Left lung (tissue), 10 donors: ENCODE measurements around the gene NDUFS8. TPM values are rescaled to one million over a fixed set of nuclear protein-coding genes. Genes with fewer than 3 reads are reported as not detected.
"Not testable (repeated sequence)": the region's sequence is repeated elsewhere in the genome, so short reads cannot be mapped to it uniquely, and the experiment has no call there.

Experiments used
- ATAC-seq: fragments of 200-7000 bp; cut with Tn5 transposase; one replicate; pipeline ENCODE4 v1.9.1; 2020; ENCODE audit warnings: moderate library complexity
- DNase-seq, 4 donors: peaks; one replicate each; pipeline ENCODE4 v3.0.0-alpha.2; 2013 to 2020
- H3K27ac ChIP-seq, 2 donors: fragments of 200-600 bp; sonication (generic) in 1 of 2; one replicate each; pipeline versions ENCODE4 v1.5.0 to v1.8.0; 2020 to 2021
- H3K27me3 ChIP-seq, 2 donors: fragments of 200-600 bp; sonication (generic) in 1 of 2; one replicate each; pipeline versions ENCODE4 v1.5.0 to v1.8.0; 2020 to 2021
- H3K36me3 ChIP-seq, 2 donors: fragments of 200-600 bp; sonication (generic) in 1 of 2; one replicate each; pipeline versions ENCODE4 v1.5.0 to v1.8.0; 2020 to 2021
- H3K4me1 ChIP-seq, 2 donors: fragments of 200-600 bp; one replicate each; pipeline ENCODE4 v1.8.0; 2021
- H3K4me3 ChIP-seq, 2 donors: fragments of 200-600 bp; sonication (generic) in 1 of 2; one replicate each; pipeline versions ENCODE4 v1.5.0 to v1.8.0; 2020 to 2021; ENCODE audit warnings: mild to moderate bottlenecking in 1 of 2
- H3K9me3 ChIP-seq, 2 donors: fragments of 200-600 bp; sonication (generic) in 1 of 2; one replicate each; pipeline versions ENCODE4 v1.5.0 to v1.8.0; 2020 to 2021
- intact Hi-C, 2 donors: fragments of 100-400 bp; cut with DNase I; formaldehyde crosslinking; loops; one replicate each; pipeline versions ENCODE4 v1.11.2 to v1.14.2; 2022
- polyA plus RNA-seq, 6 donors: library from polyadenylated mRNA; unstranded; fragments of 120-200 nt; gene quantifications; one replicate each; pipeline ENCODE4 v1.2.1, GENCODE V29; 2013; ENCODE audit not compliant: insufficient read length in 6 of 6
- total RNA-seq, 2 donors: library from RNA; stranded (reverse); fragmentation: NEBNext Ultra II Directional; extraction: Animal tissue kit (Norgen Biotek cat#: 25700); gene quantifications; one replicate each; pipeline ENCODE4 v1.2.1, GENCODE V29; 2021
- TF ChIP-seq, protein P1 (sequence below), 2 donors: fragments of 200-600 bp; sonication (generic) in 1 of 2; IDR thresholded peaks; one replicate each; pipeline versions ENCODE4 v1.5.0 to v1.8.0; 2021; ENCODE audit warnings: antibody characterized with exemption in 2 of 2
- donor health status: DM: no; HTN: yes; CAD: no.
- donor health status: DM: no; HTN: no; CAD: no.

Gene NDUFS8
- total and polyA plus RNA-seq, 8 donors: 44.8 to 151 (median 57.5) TPM

DNA sequence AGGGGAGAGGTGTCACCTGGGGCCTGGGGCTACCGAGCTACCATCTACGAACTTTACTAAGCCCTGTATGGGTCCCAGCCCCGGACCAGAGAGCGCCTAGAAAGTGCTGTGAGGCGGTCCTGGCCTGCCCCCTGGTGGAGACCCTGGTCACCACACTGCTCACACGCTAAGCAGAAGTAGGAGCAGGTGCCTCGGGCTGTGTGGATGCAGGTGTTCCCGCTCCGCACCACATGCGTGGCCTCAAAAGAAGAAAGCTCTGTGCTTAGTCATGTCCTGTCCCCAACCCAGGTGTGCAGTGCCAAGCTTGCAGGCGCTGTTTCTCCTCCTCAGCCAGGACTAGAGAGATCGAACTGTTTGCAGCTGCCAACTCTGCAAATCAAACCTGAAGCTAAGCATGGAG, 36.7 kb upstream of the NDUFS8 start:
- TF ChIP-seq, protein P1, sequence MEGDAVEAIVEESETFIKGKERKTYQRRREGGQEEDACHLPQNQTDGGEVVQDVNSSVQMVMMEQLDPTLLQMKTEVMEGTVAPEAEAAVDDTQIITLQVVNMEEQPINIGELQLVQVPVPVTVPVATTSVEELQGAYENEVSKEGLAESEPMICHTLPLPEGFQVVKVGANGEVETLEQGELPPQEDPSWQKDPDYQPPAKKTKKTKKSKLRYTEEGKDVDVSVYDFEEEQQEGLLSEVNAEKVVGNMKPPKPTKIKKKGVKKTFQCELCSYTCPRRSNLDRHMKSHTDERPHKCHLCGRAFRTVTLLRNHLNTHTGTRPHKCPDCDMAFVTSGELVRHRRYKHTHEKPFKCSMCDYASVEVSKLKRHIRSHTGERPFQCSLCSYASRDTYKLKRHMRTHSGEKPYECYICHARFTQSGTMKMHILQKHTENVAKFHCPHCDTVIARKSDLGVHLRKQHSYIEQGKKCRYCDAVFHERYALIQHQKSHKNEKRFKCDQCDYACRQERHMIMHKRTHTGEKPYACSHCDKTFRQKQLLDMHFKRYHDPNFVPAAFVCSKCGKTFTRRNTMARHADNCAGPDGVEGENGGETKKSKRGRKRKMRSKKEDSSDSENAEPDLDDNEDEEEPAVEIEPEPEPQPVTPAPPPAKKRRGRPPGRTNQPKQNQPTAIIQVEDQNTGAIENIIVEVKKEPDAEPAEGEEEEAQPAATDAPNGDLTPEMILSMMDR (IDR thresholded peaks at IDR 0.05): peak; percentile 48 to 75
- not testable (repeated sequence) for ATAC-seq
- peaks cover 0 to 60% of the 10 kb centered on the region in 2 donors for H3K36me3 ChIP-seq

GRCh38 chr11:67994387-67994786, 36.1 kb upstream of the NDUFS8 start:
- Histone ChIP-seq H3K36me3 (peaks cover 0 to 66% of the 10 kb centered on the region in 2 donors), H3K4me1 (peaks cover 5 to 38% of the 10 kb centered on the region in 2 donors), H3K27me3 (peaks cover 0 to 13% of the 10 kb centered on the region in 2 donors)
- ATAC-seq, DNase-seq, intact Hi-C loops, H3K9me3 ChIP-seq, H3K4me3 ChIP-seq, H3K27ac ChIP-seq: not testable (repeated sequence)

More for the DNA sequence above, 36.7 kb upstream of the NDUFS8 start:
- intact Hi-C loops, H3K4me3 ChIP-seq, H3K27ac ChIP-seq, H3K9me3 ChIP-seq: not testable (repeated sequence)
- peak in 2 of 4 donors; percentile 33 to 70 for DNase-seq
- Histone ChIP-seq H3K27me3 (peaks cover 0 to 13% of the 10 kb centered on the region in 2 donors), H3K4me1 (peaks cover 5 to 32% of the 10 kb centered on the region in 2 donors)

DNA sequence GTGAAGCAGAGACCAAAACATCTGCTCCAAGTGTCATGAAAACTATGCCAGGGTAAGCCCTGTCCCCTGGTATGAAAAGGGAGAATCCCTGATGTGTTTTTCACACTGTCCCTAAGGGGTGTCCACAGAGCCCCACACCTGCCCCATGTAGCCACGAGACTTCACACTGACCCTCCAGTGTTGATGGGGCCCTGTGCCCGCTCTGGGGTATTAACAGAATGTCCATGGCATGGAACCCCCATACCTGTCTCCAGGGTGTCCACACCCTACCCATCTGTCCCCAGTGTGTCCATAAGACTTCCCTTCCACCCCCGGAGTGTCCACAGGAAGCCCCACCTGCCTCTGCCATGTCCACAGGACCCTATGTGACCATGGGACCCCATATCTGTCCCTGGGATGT, 35.4 kb upstream of the NDUFS8 start:
- H3K36me3 ChIP-seq: peaks cover 0 to 68% of the 10 kb centered on the region in 2 donors
- H3K9me3 ChIP-seq, intact Hi-C loops, DNase-seq, H3K27ac ChIP-seq, H3K4me3 ChIP-seq, ATAC-seq: not testable (repeated sequence)
- peaks cover 5 to 43% of the 10 kb centered on the region in 2 donors for H3K4me1 ChIP-seq
- H3K27me3 ChIP-seq: peaks cover 0 to 13% of the 10 kb centered on the region in 2 donors

- intact Hi-C loops, H3K27ac ChIP-seq: not testable (repeated sequence)
- peaks cover 0 to 12% of the 10 kb centered on the region in 2 donors for H3K27me3 ChIP-seq
Measured at GRCh38 chr11:67995579-67995978, 34.9 kb upstream of the NDUFS8 start.

GRCh38 chr11:67996051-67996450, 34.4 kb upstream of the NDUFS8 start:
- Histone ChIP-seq H3K9me3 (no peaks in the 10 kb centered on the region), H3K27ac (no peak overlapping the region), H3K27me3 (peaks cover 0 to 8% of the 10 kb centered on the region in 2 donors), H3K36me3 (peaks cover 0 to 67% of the 10 kb centered on the region in 2 donors), H3K4me3 (no peak overlapping the region), H3K4me1 (peaks cover 5 to 46% of the 10 kb centered on the region in 2 donors)
- DNase-seq: no peak
- TF ChIP-seq, protein P1 (IDR thresholded peaks at IDR 0.05): no peak
- intact Hi-C loops: no loop called here
- peak; percentile 4 for ATAC-seq

More at GRCh38 chr11:67995579-67995978, 34.9 kb upstream of the NDUFS8 start:
- H3K36me3 ChIP-seq: peaks cover 0 to 68% of the 10 kb centered on the region in 2 donors
- not testable (repeated sequence) for H3K4me3 ChIP-seq, H3K9me3 ChIP-seq, DNase-seq, ATAC-seq
- H3K4me1 ChIP-seq: peaks cover 5 to 43% of the 10 kb centered on the region in 2 donors

- Histone ChIP-seq H3K4me1 (peaks cover 5 to 46% of the 10 kb centered on the region in 2 donors), H3K4me3 (no peak overlapping the region), H3K27ac (no peak overlapping the region), H3K27me3 (no peaks in the 10 kb centered on the region), H3K36me3 (peaks cover 0 to 61% of the 10 kb centered on the region in 2 donors), H3K9me3 (no peaks in the 10 kb centered on the region)
- intact Hi-C loops: no loop called here
- TF ChIP-seq, protein P1 (IDR thresholded peaks at IDR 0.05): no peak
- DNase-seq (peak in 2 of 4 donors; percentile 80 to 94), ATAC-seq (peak; percentile 96)
Measured at GRCh38 chr11:67996622-67997474, 33.6 kb upstream of the NDUFS8 start.
